Stimulated activated CD4-positive, alpha-beta T cell treated with anti-CD3 and anti-CD28 coated beads, Interleukin-15, amount 100 ng/mL, for 24 hours (primary cell): Measurements from ENCODE around the gene TTBK1.

Source experiments
- DNase-seq: peaks from one replicate; pipeline ENCODE4 v3.0.0-alpha.2; 2020

Gene TTBK1

GRCh38 chr6:43256670-43257366, 13.5 kb downstream of the TTBK1 start:
- no peak for DNase-seq

GRCh38 chr6:43257367-43258145, 14.3 kb downstream of the TTBK1 start:
- DNase-seq: peak; percentile 36

- no peak for DNase-seq
These were observed 14.9 kb downstream of the TTBK1 start for GRCh38 chr6:43258180-43258579.

- no peak for DNase-seq
These were observed 15.8 kb downstream of the TTBK1 start for GRCh38 chr6:43258807-43259686.

- no peak for DNase-seq
These were observed 17.5 kb downstream of the TTBK1 start for GRCh38 chr6:43260791-43261190.

- no peak for DNase-seq
These were observed 17.9 kb downstream of the TTBK1 start for GRCh38 chr6:43261198-43261597.

- no peak for DNase-seq
These were observed 18.9 kb downstream of the TTBK1 start for GRCh38 chr6:43262000-43262779.

- no peak for DNase-seq
These were observed 19.6 kb downstream of the TTBK1 start for GRCh38 chr6:43262780-43263313.

GRCh38 chr6:43263314-43264178, 20.3 kb downstream of the TTBK1 start:
- DNase-seq: peak; percentile 84

- DNase-seq: no peak
These were observed 21.4 kb downstream of the TTBK1 start for GRCh38 chr6:43264599-43265145.

GRCh38 chr6:43265564-43265963, 22.3 kb downstream of the TTBK1 start:
- DNase-seq: no peak

GRCh38 chr6:43267619-43268354, 24.5 kb downstream of the TTBK1 start:
- DNase-seq: no peak

- no peak for DNase-seq
These were observed 25.0 kb downstream of the TTBK1 start for GRCh38 chr6:43268355-43268700.

- DNase-seq: no peak
These were observed 25.5 kb downstream of the TTBK1 start for GRCh38 chr6:43268782-43269272.

- DNase-seq: peak; percentile 66
These were observed 26.2 kb downstream of the TTBK1 start for GRCh38 chr6:43269273-43270007.

- no peak for DNase-seq
These were observed 28.0 kb downstream of the TTBK1 start for GRCh38 chr6:43271103-43271815.

- no peak for DNase-seq
These were observed 28.7 kb downstream of the TTBK1 start for GRCh38 chr6:43271944-43272343.

- DNase-seq: no peak
These were observed 30.4 kb downstream of the TTBK1 start for GRCh38 chr6:43273707-43274106.
